Measurements from ENCODE around the gene COP1.

The COP1 gene

GRCh38 chr1:175895966-175896365 is 311.1 kb downstream of the COP1 start:
- H3K4me1 ChIP-seq (ENCODE audit: control insufficient read depth in 1 of 2, insufficient read depth in 2 of 2, low read length in 2 of 2): no peaks in the 10 kb centered on the region
- no peak overlapping the region for H3K9ac ChIP-seq (ENCODE audit: low read depth in 1 of 2, low read length in 2 of 2)
- H3K36me3 ChIP-seq (ENCODE audit: control insufficient read depth in 1 of 2, insufficient read depth in 2 of 2, low read length in 2 of 2): no peaks in the 10 kb centered on the region
- no peak overlapping the region for H3K27ac ChIP-seq (ENCODE audit: low read depth, low read length)
- no peaks in the 10 kb centered on the region for H3K9me3 ChIP-seq (ENCODE audit: control insufficient read depth in 1 of 2, low read length in 2 of 2)
- H3K27me3 ChIP-seq (ENCODE audit: control insufficient read depth in 1 of 2, insufficient read depth in 2 of 2, low read length in 2 of 2): no peaks in the 10 kb centered on the region
- H3K4me3 ChIP-seq (ENCODE audit: low read depth in 1 of 2, low read length in 2 of 2): no peak overlapping the region

All from duodenal mucosa (tissue), 2 donors.